Ovary (tissue), 3 donors: Measurements from ENCODE around the gene GIMAP2.

Experiments
- POLR2A ChIP-seq: fragments of 450-650 bp; IDR thresholded peaks from one replicate; pipeline ENCODE4 v1.6.1; 2017; ENCODE audit warnings: antibody characterized with exemption, mild to moderate bottlenecking, moderate library complexity
- TF ChIP-seq, protein P1 (sequence below), 3 donors: fragments of 450-650 bp in 2 of 3; fragments of 200-600 bp in 1 of 3; IDR thresholded peaks; one replicate each; pipeline versions ENCODE4 v1.5.1 to v1.8.0; 2016 to 2022; ENCODE audit warnings: antibody characterized with exemption in 3 of 3, mild to moderate bottlenecking in 1 of 3
- donor health status: DM: no; HTN: no; CAD: no.

DNA sequence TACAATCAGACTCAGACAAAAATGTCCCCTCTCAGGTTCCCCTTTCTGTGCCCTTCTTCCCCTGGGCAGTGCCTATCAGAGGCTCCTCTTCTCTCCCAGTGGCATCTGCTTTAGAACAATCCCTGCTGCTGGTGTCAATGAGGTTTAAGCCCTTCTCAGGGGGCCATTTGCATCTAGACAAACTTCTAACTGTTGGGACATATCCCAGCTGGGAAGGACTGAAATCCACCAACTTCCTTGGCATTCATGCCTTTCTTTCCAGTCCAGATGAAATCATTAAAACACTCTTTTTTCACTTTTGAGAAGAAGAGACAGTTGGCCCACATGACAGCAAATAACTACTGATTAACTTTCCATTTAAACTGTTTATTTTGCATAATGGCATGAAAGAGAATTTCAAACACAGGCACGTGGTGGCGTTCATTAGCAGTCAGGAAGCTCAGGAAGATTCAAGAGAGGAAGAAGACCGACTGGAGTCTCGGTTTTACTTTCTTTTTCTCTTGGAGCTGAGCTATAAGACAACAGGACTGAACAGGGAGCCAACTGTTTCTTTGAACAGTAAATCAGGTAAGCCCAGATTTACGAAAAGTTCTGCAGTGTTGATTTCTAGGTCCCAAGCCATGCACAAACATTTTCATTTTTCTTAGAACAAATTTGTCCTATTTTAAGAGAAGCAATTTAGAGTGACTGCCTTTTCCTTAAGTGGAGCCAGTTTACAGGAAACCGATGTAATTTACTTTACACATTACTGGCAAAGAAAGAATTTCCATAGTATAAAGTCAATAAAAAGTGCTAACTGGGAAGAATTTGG lies at the start of gene GIMAP2:
- TF ChIP-seq, protein P1, sequence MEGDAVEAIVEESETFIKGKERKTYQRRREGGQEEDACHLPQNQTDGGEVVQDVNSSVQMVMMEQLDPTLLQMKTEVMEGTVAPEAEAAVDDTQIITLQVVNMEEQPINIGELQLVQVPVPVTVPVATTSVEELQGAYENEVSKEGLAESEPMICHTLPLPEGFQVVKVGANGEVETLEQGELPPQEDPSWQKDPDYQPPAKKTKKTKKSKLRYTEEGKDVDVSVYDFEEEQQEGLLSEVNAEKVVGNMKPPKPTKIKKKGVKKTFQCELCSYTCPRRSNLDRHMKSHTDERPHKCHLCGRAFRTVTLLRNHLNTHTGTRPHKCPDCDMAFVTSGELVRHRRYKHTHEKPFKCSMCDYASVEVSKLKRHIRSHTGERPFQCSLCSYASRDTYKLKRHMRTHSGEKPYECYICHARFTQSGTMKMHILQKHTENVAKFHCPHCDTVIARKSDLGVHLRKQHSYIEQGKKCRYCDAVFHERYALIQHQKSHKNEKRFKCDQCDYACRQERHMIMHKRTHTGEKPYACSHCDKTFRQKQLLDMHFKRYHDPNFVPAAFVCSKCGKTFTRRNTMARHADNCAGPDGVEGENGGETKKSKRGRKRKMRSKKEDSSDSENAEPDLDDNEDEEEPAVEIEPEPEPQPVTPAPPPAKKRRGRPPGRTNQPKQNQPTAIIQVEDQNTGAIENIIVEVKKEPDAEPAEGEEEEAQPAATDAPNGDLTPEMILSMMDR (IDR thresholded peaks at IDR 0.05): no peak
- no peak for TF ChIP-seq POLR2A
